Spleen (tissue), 7 donors: Measurements from ENCODE around the gene SV2B.

Source experiments
- CTCF ChIP-seq, 11 experiments: fragments of 200-600 bp in 7 of 11; fragments of 450-650 bp in 4 of 11; sonication (generic) in 4 of 11; IDR thresholded peaks in 8 of 11; conservative IDR thresholded peaks in 3 of 11; 1 replicate in 7 of 11; 2 replicates in 4 of 11; pipeline versions ENCODE4 v1.4.0 to v1.8.0; 2016 to 2021; ENCODE audit warnings: antibody characterized with exemption in 11 of 11, inconsistent platforms in 4 of 11, mild to moderate bottlenecking in 1 of 11
- POLR2A ChIP-seq, 3 donors: fragments of 450-650 bp; IDR thresholded peaks; one replicate each; pipeline ENCODE4 v1.5.1; 2017; ENCODE audit warnings: antibody characterized with exemption in 3 of 3, mild to moderate bottlenecking in 1 of 3
- POLR2AphosphoS5 ChIP-seq, 3 donors: sonication (generic); formaldehyde crosslinking; IDR thresholded peaks; one replicate each; pipeline ENCODE4 v1.5.1; 2017; ENCODE audit warnings: antibody characterized with exemption in 3 of 3
- donor health status: DM: no; HTN: no; CAD: no; lungs with moderate emphysema.
- donor health status: DM: no; HTN: no; CAD: no.
- donor health status: DM: no; HTN: no; CAD: no.

GRCh38 chr15:91278951-91279350, 178.9 kb downstream of the SV2B start:
- TF ChIP-seq CTCF (IDR thresholded peaks at IDR 0.05 in 8 of 11, conservative IDR thresholded peaks at IDR 0.05 in 3 of 11) (no peak), POLR2A (IDR thresholded peaks at IDR 0.05) (no peak), POLR2AphosphoS5 (IDR thresholded peaks at IDR 0.05) (no peak)
